OCI-LY1 (cell line): Measurements from ENCODE around the gene MRPL1.

Source experiments
- H2AFZ ChIP-seq: fragments of 200-600 bp; sonication (generic), shearing (Covaris generic); 2 replicates; pipeline ENCODE4 v1.6.0; 2014; ENCODE audit warnings: antibody characterized with exemption, mild to moderate bottlenecking, low read length
- H3F3A ChIP-seq: fragments of 200-600 bp; sonication (generic), shearing (Covaris generic); 2 replicates; pipeline ENCODE4 v1.6.0; 2014; ENCODE audit warnings: mild to moderate bottlenecking, antibody characterized with exemption, low read length, moderate library complexity; ENCODE audit not compliant: insufficient read depth
- H3K27ac ChIP-seq: fragments of 200-600 bp; sonication (generic); 2 replicates; pipeline ENCODE4 v1.5.1; 2014; ENCODE audit warnings: low read length, mixed run types, mild to moderate bottlenecking, low read depth; ENCODE audit not compliant: poor library complexity, severe bottlenecking
- H3K27me3 ChIP-seq: fragments of 200-600 bp; sonication (generic); 2 replicates; pipeline ENCODE4 v1.6.0; 2014; ENCODE audit warnings: antibody characterized with exemption, mild to moderate bottlenecking, low read length, moderate library complexity; ENCODE audit not compliant: insufficient read depth
- H3K36me3 ChIP-seq: fragments of 200-600 bp; sonication (generic); 2 replicates; pipeline ENCODE4 v1.6.1; 2014; ENCODE audit warnings: mild to moderate bottlenecking, antibody characterized with exemption, low read length, moderate library complexity, mixed read lengths; ENCODE audit not compliant: insufficient read depth
- H3K4me1 ChIP-seq: fragments of 200-600 bp; sonication (generic); 2 replicates; pipeline ENCODE4 v1.5.1; 2014; ENCODE audit warnings: mild to moderate bottlenecking, low read length, moderate library complexity; ENCODE audit not compliant: insufficient read depth, severe bottlenecking
- H3K4me2 ChIP-seq: fragments of 200-600 bp; sonication (generic), shearing (Covaris generic); 2 replicates; pipeline ENCODE4 v1.6.1; 2014; ENCODE audit warnings: low read length
- H3K4me3 ChIP-seq: fragments of 200-600 bp; sonication (generic); 2 replicates; pipeline ENCODE4 v1.5.1; 2014; ENCODE audit warnings: low read length, low read depth, mild to moderate bottlenecking, mixed read lengths; ENCODE audit not compliant: poor library complexity, severe bottlenecking
- H3K79me2 ChIP-seq: fragments of 200-600 bp; shearing (Covaris generic); 2 replicates; pipeline ENCODE4 v1.6.1; 2016; ENCODE audit warnings: mixed run types, low read length, mixed read lengths; ENCODE audit not compliant: insufficient read depth
- H3K9ac ChIP-seq: fragments of 200-600 bp; sonication (generic), shearing (Covaris generic); 2 replicates; pipeline ENCODE4 v1.6.1; 2014; ENCODE audit warnings: mild to moderate bottlenecking, low read length, mixed read lengths
- H3K9me2 ChIP-seq: fragments of 200-600 bp; sonication (generic), shearing (Covaris generic); 2 replicates; pipeline ENCODE4 v1.6.1; 2014; ENCODE audit warnings: low read depth, mild to moderate bottlenecking, low read length, mixed read lengths
- H3K9me3 ChIP-seq: fragments of 200-600 bp; shearing (Covaris generic); 2 replicates; pipeline ENCODE4 v1.6.1; 2014; ENCODE audit warnings: low read length, mixed read lengths
- H4K20me1 ChIP-seq: fragments of 200-600 bp; sonication (generic), shearing (Covaris generic); 2 replicates; pipeline ENCODE4 v1.6.0; 2016; ENCODE audit warnings: mild to moderate bottlenecking, low read length; ENCODE audit not compliant: insufficient read depth
- CTCF ChIP-seq: fragments of 200-600 bp; sonication (generic), shearing (Covaris generic); IDR thresholded peaks from 2 replicates; pipeline ENCODE4 v1.5.1; 2017; ENCODE audit warnings: mild to moderate bottlenecking, antibody characterized with exemption, low read length, moderate library complexity, mixed read lengths
- EZH2 ChIP-seq: fragments of 200-600 bp; sonication (generic), shearing (Covaris generic); IDR thresholded peaks from 2 replicates; pipeline ENCODE4 v1.8.0; 2017; ENCODE audit warnings: borderline replicate concordance, mixed run types, mild to moderate bottlenecking, antibody characterized with exemption, low read length, moderate library complexity, mixed read lengths

Gene MRPL1

GRCh38 chr4:77817304-77818072, 45.1 kb upstream of the MRPL1 start:
- TF ChIP-seq EZH2, result no peak
- TF ChIP-seq CTCF, result no peak
- H3K36me3 ChIP-seq, result no peaks in the 10 kb centered on the region
- peak overlapping the region; percentile 81 for H3K9ac ChIP-seq
- H3K4me3 ChIP-seq, result peak overlapping the region; percentile 83
- no peaks in the 10 kb centered on the region for H3K9me2 ChIP-seq
- H2AFZ ChIP-seq, result no peak overlapping the region
- H3K9me3 ChIP-seq, result no peaks in the 10 kb centered on the region
- peak overlapping the region; percentile 83 for H3K27ac ChIP-seq
- H3F3A ChIP-seq, result no peaks in the 10 kb centered on the region; the same call in 1 of the 2 replicates
- H3K4me2 ChIP-seq, result peak overlapping the region; percentile 84
- H4K20me1 ChIP-seq, result no peaks in the 10 kb centered on the region
- H3K27me3 ChIP-seq, result no peaks in the 10 kb centered on the region
- H3K79me2 ChIP-seq, result peaks cover 59% of the 10 kb centered on the region
- peaks cover 58% of the 10 kb centered on the region for H3K4me1 ChIP-seq

- H2AFZ ChIP-seq, result no peak overlapping the region
- no peak for TF ChIP-seq EZH2
- TF ChIP-seq CTCF, result peak; percentile 45; the same call in 1 of the 2 replicates
- peak overlapping the region; percentile 81 for H3K9ac ChIP-seq
- peaks cover 53% of the 10 kb centered on the region for H3K79me2 ChIP-seq
- peaks cover 58% of the 10 kb centered on the region for H3K4me1 ChIP-seq
- H3K9me3 ChIP-seq, result no peaks in the 10 kb centered on the region
- H4K20me1 ChIP-seq, result no peaks in the 10 kb centered on the region
- no peaks in the 10 kb centered on the region for H3K27me3 ChIP-seq
- peak overlapping the region; percentile 83 for H3K4me3 ChIP-seq
- no peaks in the 10 kb centered on the region; the same call in 1 of the 2 replicates for H3F3A ChIP-seq
- peak overlapping the region; percentile 83 for H3K27ac ChIP-seq
- no peaks in the 10 kb centered on the region for H3K36me3 ChIP-seq
- H3K4me2 ChIP-seq, result peak overlapping the region; percentile 84
- no peaks in the 10 kb centered on the region for H3K9me2 ChIP-seq
Measured at GRCh38 chr4:77818073-77818601, 44.5 kb upstream of the MRPL1 start.

GRCh38 chr4:77818602-77819403, 43.8 kb upstream of the MRPL1 start, which contains the start of gene CNOT6L:
CNOT6L (minus strand) TSS chr4:77819368; CDS start chr4:77819308, 60 bp downstream.
- no peaks in the 10 kb centered on the region for H3K9me3 ChIP-seq
- no peak for TF ChIP-seq EZH2
- TF ChIP-seq CTCF, result no peak
- H3K27ac ChIP-seq, result peak within 1 kb of the TSS; percentile 86
- H3K4me2 ChIP-seq, result peak within 1 kb of the TSS; percentile 84
- peak within 1 kb of the TSS; percentile 83 for H3K4me3 ChIP-seq
- peaks cover 46% of the 10 kb centered on the region for H3K79me2 ChIP-seq
- no peaks in the 10 kb centered on the region for H3K27me3 ChIP-seq
- no peak within 1 kb of the TSS for H2AFZ ChIP-seq
- no peaks in the 10 kb centered on the region for H3K36me3 ChIP-seq
- H3F3A ChIP-seq, result no peaks in the 10 kb centered on the region; the same call in 1 of the 2 replicates
- H4K20me1 ChIP-seq, result no peaks in the 10 kb centered on the region
- H3K9ac ChIP-seq, result peak within 1 kb of the TSS; percentile 81
- no peaks in the 10 kb centered on the region for H3K9me2 ChIP-seq
- peaks cover 54% of the 10 kb centered on the region for H3K4me1 ChIP-seq
